NK-92 (cell line): ENCODE measurements around the gene NBEA.
"Not testable (repeated sequence)": the region's sequence is repeated elsewhere in the genome, so short reads cannot be mapped to it uniquely, and the experiment has no call there.

Experiments used
- DNase-seq: peaks from one replicate; lab custom pipeline; 2025; ENCODE audit not compliant: unreplicated experiment; lab: John Stamatoyannopoulos, UW

The NBEA gene

GRCh38 chr13:34941835-34942731 lies at the start of gene NBEA:
Gene NBEA (plus strand): TSS chr13:34942270. CDS start chr13:34942821, 551 bp downstream.
- DNase-seq = no peak

- no peak for DNase-seq
Measured at GRCh38 chr13:34894756-34895155, 47.3 kb upstream of the NBEA start.

GRCh38 chr13:34897220-34897619 lies 44.9 kb upstream of the NBEA start:
- DNase-seq = no peak

GRCh38 chr13:34899888-34900287 lies 42.2 kb upstream of the NBEA start:
- no peak for DNase-seq

- no peak for DNase-seq
Measured at GRCh38 chr13:34900288-34900739, 41.8 kb upstream of the NBEA start.

- DNase-seq = no peak
Measured at GRCh38 chr13:34901572-34901971, 40.5 kb upstream of the NBEA start.

GRCh38 chr13:34911159-34911558 lies 30.9 kb upstream of the NBEA start:
- no peak for DNase-seq

GRCh38 chr13:34913040-34913439 lies 29.0 kb upstream of the NBEA start:
- DNase-seq = no peak

GRCh38 chr13:34914416-34914815 lies 27.7 kb upstream of the NBEA start:
- no peak for DNase-seq

- DNase-seq = no peak
Measured at GRCh38 chr13:34926508-34926907, 15.6 kb upstream of the NBEA start.

GRCh38 chr13:34928676-34929075 lies 13.4 kb upstream of the NBEA start:
- DNase-seq = not testable (repeated sequence)

GRCh38 chr13:34931572-34931971 lies 10.5 kb upstream of the NBEA start:
- no peak for DNase-seq

- DNase-seq = no peak
Measured at GRCh38 chr13:34933349-34933748, 8.7 kb upstream of the NBEA start.

GRCh38 chr13:34933786-34934185 lies 8.3 kb upstream of the NBEA start:
- no peak for DNase-seq

- DNase-seq = no peak
Measured at GRCh38 chr13:34935841-34936240, 6.2 kb upstream of the NBEA start.

- no peak for DNase-seq
Measured at GRCh38 chr13:34939771-34940170, 2.3 kb upstream of the NBEA start.

- no peak for DNase-seq
Measured at GRCh38 chr13:34941436-34941834, 635 bp upstream of the NBEA start.

- no peak for DNase-seq
Measured at GRCh38 chr13:34942732-34943435, 814 bp downstream of the NBEA start.

- no peak for DNase-seq
Measured at GRCh38 chr13:34943436-34944273, 1.6 kb downstream of the NBEA start.

GRCh38 chr13:34944274-34944634 lies 2.2 kb downstream of the NBEA start:
- no peak for DNase-seq

GRCh38 chr13:34944751-34945150 lies 2.7 kb downstream of the NBEA start:
- DNase-seq = no peak
